Neural cell (in vitro differentiated cells): ENCODE measurements around the gene MKNK1. TPM values are rescaled to one million over a fixed set of nuclear protein-coding genes. Genes with fewer than 3 reads are reported as not detected.

ENCODE experiments used
- H2AFZ ChIP-seq: fragments of 200-600, 300-800 bp; sonication (generic), shearing (Covaris generic); 2 replicates; pipeline ENCODE4 v1.6.0; 2014; ENCODE audit warnings: low read depth, mild to moderate bottlenecking, antibody characterized with exemption, low read length, moderate library complexity
- H3F3A ChIP-seq: fragments of 200-600 bp; shearing (Covaris generic); 2 replicates; pipeline ENCODE4 v1.6.1; 2016; ENCODE audit warnings: mild to moderate bottlenecking, moderate library complexity, mixed read lengths, antibody characterized with exemption, low read length; ENCODE audit not compliant: insufficient read depth, poor library complexity, severe bottlenecking
- H3K27ac ChIP-seq: fragments of 200-600, 300-800 bp; sonication (generic), shearing (Covaris generic); 2 replicates; pipeline ENCODE4 v1.5.1; 2014; ENCODE audit warnings: mild to moderate bottlenecking, low read length, moderate library complexity
- H3K27me3 ChIP-seq: fragments of 300-800, 200-600 bp; sonication (generic), shearing (Covaris generic); 2 replicates; pipeline ENCODE4 v1.6.0; 2014; ENCODE audit warnings: mild to moderate bottlenecking, low read depth, low read length, moderate library complexity; ENCODE audit not compliant: insufficient read depth
- H3K36me3 ChIP-seq: fragments of 300-800, 200-600 bp; sonication (generic), shearing (Covaris generic); 2 replicates; pipeline ENCODE4 v1.5.1; 2014; ENCODE audit warnings: mild to moderate bottlenecking, antibody characterized with exemption, low read length, moderate library complexity; ENCODE audit not compliant: insufficient read depth
- H3K4me2 ChIP-seq: fragments of 300-800, 200-600 bp; sonication (generic), shearing (Covaris generic); 2 replicates; pipeline ENCODE4 v1.6.0; 2014; ENCODE audit warnings: mild to moderate bottlenecking, low read length
- H3K4me3 ChIP-seq: fragments of 300-800, 200-600 bp; sonication (generic), shearing (Covaris generic); 2 replicates; pipeline ENCODE4 v1.5.1; 2014; ENCODE audit warnings: mild to moderate bottlenecking, low read length, moderate library complexity
- H3K79me2 ChIP-seq: fragments of 200-600 bp; shearing (Covaris generic); replicated peaks from 2 replicates; pipeline ENCODE4 v1.6.0; 2014; ENCODE audit warnings: mild to moderate bottlenecking, low read length, moderate library complexity; ENCODE audit not compliant: insufficient read depth
- H3K9ac ChIP-seq: fragments of 300-800, 200-600 bp; sonication (generic), shearing (Covaris generic); 2 replicates; pipeline ENCODE4 v1.6.1; 2016; ENCODE audit warnings: mild to moderate bottlenecking, low read length, mixed read lengths
- H3K9me2 ChIP-seq: fragments of 200-600 bp; shearing (Covaris generic); 2 replicates; pipeline ENCODE4 v1.6.1; 2016; ENCODE audit warnings: mild to moderate bottlenecking, low read length, mixed read lengths; ENCODE audit not compliant: insufficient read depth
- H3K9me3 ChIP-seq: fragments of 200-600, 300-800 bp; sonication (generic), shearing (Covaris generic); 2 replicates; pipeline ENCODE4 v1.6.1; 2016; ENCODE audit warnings: mild to moderate bottlenecking, mixed run types, low read length, moderate library complexity, mixed read lengths
- H4K20me1 ChIP-seq: fragments of 200-600 bp; shearing (Covaris generic); 2 replicates; pipeline ENCODE4 v1.6.1; 2016; ENCODE audit warnings: mild to moderate bottlenecking, mixed run types; ENCODE audit not compliant: insufficient read depth
- EP300 ChIP-seq: fragments of 450-650 bp; conservative IDR thresholded peaks from 2 replicates; pipeline ENCODE4 v1.6.1; 2014; ENCODE audit warnings: antibody characterized with exemption, mild to moderate bottlenecking, moderate library complexity; ENCODE audit not compliant: poor library complexity, severe bottlenecking
- EZH2 ChIP-seq: fragments of 200-600, 300-800 bp; shearing (Covaris generic), sonication (generic); IDR thresholded peaks from 2 replicates; pipeline ENCODE4 v1.6.1; 2014; ENCODE audit warnings: antibody characterized with exemption, low read length, borderline replicate concordance, mild to moderate bottlenecking; ENCODE audit not compliant: insufficient read depth, poor library complexity, severe bottlenecking
- MXI1 ChIP-seq: fragments of 450-650 bp; conservative IDR thresholded peaks from 2 replicates; pipeline ENCODE4 v1.6.1; 2014; ENCODE audit warnings: antibody characterized with exemption, mild to moderate bottlenecking; ENCODE audit not compliant: poor library complexity, severe bottlenecking
- POLR2AphosphoS5 ChIP-seq: IDR thresholded peaks from 2 replicates; pipeline ENCODE4 v1.6.1; 2012
- RAD21 ChIP-seq: fragments of 450-650 bp; conservative IDR thresholded peaks from 2 replicates; pipeline ENCODE4 v1.6.1; 2014; ENCODE audit warnings: antibody characterized with exemption, mild to moderate bottlenecking, moderate library complexity
- REST ChIP-seq: IDR thresholded peaks from 2 replicates; pipeline ENCODE4 v1.6.1; 2012; ENCODE audit warnings: borderline replicate concordance
- SMC3 ChIP-seq: fragments of 450-650 bp; conservative IDR thresholded peaks from 2 replicates; pipeline ENCODE4 v1.6.1; 2014; ENCODE audit warnings: antibody characterized with exemption, mild to moderate bottlenecking, moderate library complexity; ENCODE audit not compliant: poor library complexity
- TAF1 ChIP-seq: IDR thresholded peaks from 2 replicates; pipeline ENCODE4 v1.6.1; 2012; ENCODE audit warnings: low read depth
- polyA plus RNA-seq: library from polyadenylated mRNA; depleted of rRNA; stranded (reverse); fragments of >200 nt; gene quantifications from 2 replicates; pipeline ENCODE4 v1.2.3, GENCODE V29; 2014
- TF ChIP-seq, protein P1 (sequence below): fragments of 450-650 bp; IDR thresholded peaks from 2 replicates; pipeline ENCODE4 v1.5.1; 2014; ENCODE audit warnings: antibody characterized with exemption, mild to moderate bottlenecking, moderate library complexity; ENCODE audit not compliant: poor library complexity, severe bottlenecking

MKNK1 gene
- polyA plus RNA-seq, 1 donor from 2014 or later: 9.6 TPM

DNA sequence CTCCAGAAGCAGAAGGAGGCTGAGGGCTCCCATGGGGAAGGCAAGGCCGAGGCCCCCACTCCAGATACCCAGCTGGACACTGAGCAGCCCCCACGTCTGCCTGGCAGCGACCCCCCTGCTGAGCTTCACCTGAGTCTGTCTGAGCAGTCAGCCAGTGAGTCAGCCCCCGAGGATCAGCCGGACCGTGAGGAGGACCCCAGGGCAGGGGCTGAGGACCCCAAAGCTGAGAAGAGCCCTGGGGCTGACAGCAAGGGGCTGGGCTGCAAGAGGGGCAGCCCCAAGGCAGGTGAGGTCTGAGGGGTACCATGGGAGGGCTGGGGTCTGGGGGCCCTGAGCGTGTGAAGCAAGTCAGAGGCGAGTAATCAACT, 93.1 kb downstream of the MKNK1 start:
- Histone ChIP-seq H3K27ac (no peak overlapping the region), H3K9me2 (no peaks in the 10 kb centered on the region)

DNA sequence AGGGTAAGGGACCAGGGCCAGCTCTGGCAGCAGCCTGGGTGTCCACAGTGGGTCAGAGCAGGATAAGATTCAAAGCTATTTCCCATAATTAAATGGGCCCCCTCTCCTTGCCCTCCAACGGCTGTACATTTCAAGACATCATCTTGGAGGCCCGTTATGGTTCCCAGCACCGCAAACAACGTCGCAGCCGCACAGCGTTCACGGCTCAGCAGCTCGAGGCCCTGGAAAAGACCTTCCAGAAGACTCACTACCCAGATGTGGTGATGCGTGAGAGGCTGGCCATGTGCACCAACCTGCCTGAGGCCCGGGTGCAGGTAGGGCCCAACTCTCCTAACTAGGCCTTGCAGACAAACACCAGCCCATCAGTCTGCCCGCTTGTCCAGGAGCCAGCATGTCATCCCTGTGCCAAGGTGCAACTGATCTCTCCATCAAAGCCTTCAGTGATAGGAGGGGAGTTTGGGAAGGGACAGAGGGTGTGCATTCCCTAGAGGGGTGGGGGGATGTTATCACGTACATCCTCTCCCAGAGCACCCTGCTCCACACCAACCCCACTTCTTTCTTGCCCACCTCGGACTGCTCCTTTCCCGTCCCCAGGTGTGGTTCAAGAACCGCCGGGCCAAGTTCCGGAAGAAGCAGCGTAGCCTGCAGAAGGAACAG, 93.6 kb downstream of the MKNK1 start:
- H3K27me3 ChIP-seq: no peaks in the 10 kb centered on the region
- no peak for TF ChIP-seq RAD21
- TF ChIP-seq TAF1: no peak
- TF ChIP-seq REST: no peak
- TF ChIP-seq, protein P1, sequence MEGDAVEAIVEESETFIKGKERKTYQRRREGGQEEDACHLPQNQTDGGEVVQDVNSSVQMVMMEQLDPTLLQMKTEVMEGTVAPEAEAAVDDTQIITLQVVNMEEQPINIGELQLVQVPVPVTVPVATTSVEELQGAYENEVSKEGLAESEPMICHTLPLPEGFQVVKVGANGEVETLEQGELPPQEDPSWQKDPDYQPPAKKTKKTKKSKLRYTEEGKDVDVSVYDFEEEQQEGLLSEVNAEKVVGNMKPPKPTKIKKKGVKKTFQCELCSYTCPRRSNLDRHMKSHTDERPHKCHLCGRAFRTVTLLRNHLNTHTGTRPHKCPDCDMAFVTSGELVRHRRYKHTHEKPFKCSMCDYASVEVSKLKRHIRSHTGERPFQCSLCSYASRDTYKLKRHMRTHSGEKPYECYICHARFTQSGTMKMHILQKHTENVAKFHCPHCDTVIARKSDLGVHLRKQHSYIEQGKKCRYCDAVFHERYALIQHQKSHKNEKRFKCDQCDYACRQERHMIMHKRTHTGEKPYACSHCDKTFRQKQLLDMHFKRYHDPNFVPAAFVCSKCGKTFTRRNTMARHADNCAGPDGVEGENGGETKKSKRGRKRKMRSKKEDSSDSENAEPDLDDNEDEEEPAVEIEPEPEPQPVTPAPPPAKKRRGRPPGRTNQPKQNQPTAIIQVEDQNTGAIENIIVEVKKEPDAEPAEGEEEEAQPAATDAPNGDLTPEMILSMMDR: no peak
- TF ChIP-seq SMC3: no peak
- TF ChIP-seq MXI1: no peak
- no peak for TF ChIP-seq EP300
- TF ChIP-seq POLR2AphosphoS5: no peak
- no peak for TF ChIP-seq EZH2
- H2AFZ ChIP-seq: no peak overlapping the region
- H3K9me2 ChIP-seq: no peaks in the 10 kb centered on the region
- H3K79me2 ChIP-seq: no peaks in the 10 kb centered on the region
- H3K4me2 ChIP-seq: no peak overlapping the region
- no peak overlapping the region for H3K4me3 ChIP-seq
- H3K27ac ChIP-seq: no peak overlapping the region
- H4K20me1 ChIP-seq: no peaks in the 10 kb centered on the region
- H3K9me3 ChIP-seq: no peaks in the 10 kb centered on the region
- no peak overlapping the region for H3K9ac ChIP-seq
- H3F3A ChIP-seq: no peaks in the 10 kb centered on the region
- H3K36me3 ChIP-seq: no peaks in the 10 kb centered on the region

More for the DNA sequence above, 93.1 kb downstream of the MKNK1 start:
- no peak overlapping the region for H2AFZ ChIP-seq
- no peak overlapping the region for H3K4me2 ChIP-seq
- no peaks in the 10 kb centered on the region for H3K36me3 ChIP-seq
- H3K9ac ChIP-seq: no peak overlapping the region
- H3K4me3 ChIP-seq: no peak overlapping the region
- H3K27me3 ChIP-seq: no peaks in the 10 kb centered on the region
- no peaks in the 10 kb centered on the region for H3F3A ChIP-seq
- no peaks in the 10 kb centered on the region for H4K20me1 ChIP-seq
- H3K79me2 ChIP-seq: no peaks in the 10 kb centered on the region
- TF ChIP-seq RAD21: no peak
- TF ChIP-seq, protein P1: no peak
- no peaks in the 10 kb centered on the region for H3K9me3 ChIP-seq
